KMS-11 (cell line): ENCODE measurements around the gene EOLA1.

Experiments
- H2AFZ ChIP-seq: fragments of 200-600 bp; sonication (generic); 2 replicates; pipeline ENCODE4 v1.6.1; 2016; ENCODE audit warnings: antibody characterized with exemption, mixed run types, low read depth
- H3K27ac ChIP-seq: fragments of 200-600 bp; sonication (generic); 2 replicates; pipeline ENCODE4 v1.6.1; 2016; ENCODE audit warnings: mild to moderate bottlenecking, mixed run types
- H3K27me3 ChIP-seq: fragments of 200-600 bp; sonication (generic); 2 replicates; pipeline ENCODE4 v1.6.1; 2017; ENCODE audit warnings: mild to moderate bottlenecking, low read depth, mixed run types, moderate library complexity; ENCODE audit not compliant: insufficient read depth
- H3K36me3 ChIP-seq: fragments of 200-600 bp; sonication (generic); 2 replicates; pipeline ENCODE4 v1.6.1; 2017; ENCODE audit warnings: mild to moderate bottlenecking, mixed run types; ENCODE audit not compliant: insufficient read depth
- H3K4me1 ChIP-seq: fragments of 200-600 bp; sonication (generic); 2 replicates; pipeline ENCODE4 v1.6.1; 2016; ENCODE audit warnings: mild to moderate bottlenecking, low read depth, mixed run types; ENCODE audit not compliant: poor library complexity, severe bottlenecking
- H3K4me2 ChIP-seq: fragments of 200-600 bp; sonication (generic); 2 replicates; pipeline ENCODE4 v1.7.0; 2016; ENCODE audit warnings: mild to moderate bottlenecking, mixed run types
- H3K4me3 ChIP-seq: fragments of 200-600 bp; sonication (generic); IDR thresholded peaks from 2 replicates; pipeline ENCODE4 v1.6.1; 2017; ENCODE audit warnings: low read depth, low read length, mixed read lengths; ENCODE audit not compliant: insufficient read depth
- H3K79me2 ChIP-seq: fragments of 200-600 bp; sonication (generic); 2 replicates; pipeline ENCODE4 v1.6.1; 2016; ENCODE audit warnings: low read depth, mixed run types; ENCODE audit not compliant: insufficient read depth
- H3K9ac ChIP-seq: fragments of 200-600 bp; sonication (generic); 2 replicates; pipeline ENCODE4 v1.6.1; 2016; ENCODE audit warnings: mild to moderate bottlenecking, mixed run types
- H4K20me1 ChIP-seq: fragments of 200-600 bp; sonication (generic); 2 replicates; pipeline ENCODE4 v1.6.1; 2016; ENCODE audit warnings: mild to moderate bottlenecking, mixed run types; ENCODE audit not compliant: insufficient read depth
- TF ChIP-seq, protein P1 (sequence below): fragments of 200-600 bp; sonication (generic); conservative IDR thresholded peaks from 2 replicates; pipeline ENCODE4 v1.6.1; 2017; ENCODE audit warnings: low read depth, mild to moderate bottlenecking, antibody characterized with exemption, low read length, moderate library complexity, mixed read lengths

The EOLA1 gene

DNA sequence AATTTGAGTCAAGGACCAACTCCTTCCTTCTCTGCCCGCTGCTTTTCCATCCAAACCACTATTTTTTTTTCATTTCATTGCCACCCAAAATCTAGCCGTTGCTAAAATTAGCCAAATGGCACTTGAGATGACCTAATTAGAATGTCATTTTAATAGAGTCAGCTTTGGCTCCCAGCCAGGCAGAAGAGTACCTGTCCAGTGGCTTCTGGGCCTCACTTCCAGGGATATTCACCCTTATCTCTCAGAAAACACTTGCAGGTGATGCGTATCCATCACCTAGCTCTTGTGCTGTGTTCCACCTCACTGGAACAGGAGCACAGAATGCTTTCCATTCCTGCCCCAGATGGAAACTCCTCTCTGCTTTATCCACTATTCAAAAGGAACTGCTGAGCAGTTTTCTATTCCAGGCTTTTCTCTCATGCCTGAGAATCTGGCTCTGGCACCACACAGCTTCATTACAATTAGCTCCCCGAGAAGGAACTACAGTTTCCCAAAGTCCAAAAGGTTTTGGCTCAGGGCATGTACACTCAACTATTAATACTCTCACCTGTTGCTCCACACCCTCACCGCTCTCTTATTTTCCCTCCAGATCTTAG, 28.0 kb downstream of the EOLA1 start:
- Histone ChIP-seq H3K27ac (no peak overlapping the region), H3K4me1 (peaks cover 5% of the 10 kb centered on the region), H3K9ac (no peak overlapping the region), H2AFZ (no peak overlapping the region), H4K20me1 (no peaks in the 10 kb centered on the region), H3K36me3 (no peaks in the 10 kb centered on the region), H3K4me3 (no peak overlapping the region), H3K4me2 (no peak overlapping the region), H3K27me3 (no peaks in the 10 kb centered on the region), H3K79me2 (no peaks in the 10 kb centered on the region)
- TF ChIP-seq, protein P1, sequence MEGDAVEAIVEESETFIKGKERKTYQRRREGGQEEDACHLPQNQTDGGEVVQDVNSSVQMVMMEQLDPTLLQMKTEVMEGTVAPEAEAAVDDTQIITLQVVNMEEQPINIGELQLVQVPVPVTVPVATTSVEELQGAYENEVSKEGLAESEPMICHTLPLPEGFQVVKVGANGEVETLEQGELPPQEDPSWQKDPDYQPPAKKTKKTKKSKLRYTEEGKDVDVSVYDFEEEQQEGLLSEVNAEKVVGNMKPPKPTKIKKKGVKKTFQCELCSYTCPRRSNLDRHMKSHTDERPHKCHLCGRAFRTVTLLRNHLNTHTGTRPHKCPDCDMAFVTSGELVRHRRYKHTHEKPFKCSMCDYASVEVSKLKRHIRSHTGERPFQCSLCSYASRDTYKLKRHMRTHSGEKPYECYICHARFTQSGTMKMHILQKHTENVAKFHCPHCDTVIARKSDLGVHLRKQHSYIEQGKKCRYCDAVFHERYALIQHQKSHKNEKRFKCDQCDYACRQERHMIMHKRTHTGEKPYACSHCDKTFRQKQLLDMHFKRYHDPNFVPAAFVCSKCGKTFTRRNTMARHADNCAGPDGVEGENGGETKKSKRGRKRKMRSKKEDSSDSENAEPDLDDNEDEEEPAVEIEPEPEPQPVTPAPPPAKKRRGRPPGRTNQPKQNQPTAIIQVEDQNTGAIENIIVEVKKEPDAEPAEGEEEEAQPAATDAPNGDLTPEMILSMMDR, result no peak

DNA sequence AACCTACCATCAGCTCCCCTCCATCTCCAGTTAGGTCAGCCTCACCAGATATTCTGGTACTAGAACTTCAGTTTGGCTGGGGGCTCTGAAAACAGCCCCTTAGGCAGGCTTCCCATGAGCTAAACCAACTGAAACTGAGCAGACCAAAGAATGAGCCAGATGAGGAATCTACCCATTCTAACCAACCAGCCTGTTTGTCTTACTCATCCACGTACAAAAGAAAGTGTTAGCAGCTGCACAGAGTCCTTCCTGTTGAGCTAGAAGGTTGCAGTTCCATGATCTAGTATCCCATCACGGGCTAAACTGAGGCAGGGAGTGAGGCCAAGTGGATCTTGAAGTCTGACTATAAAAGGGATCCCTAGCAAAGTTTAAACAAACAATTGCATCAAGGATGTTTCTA, 29.0 kb downstream of the EOLA1 start:
- TF ChIP-seq, protein P1, result no peak
- H2AFZ ChIP-seq, result no peak overlapping the region

DNA sequence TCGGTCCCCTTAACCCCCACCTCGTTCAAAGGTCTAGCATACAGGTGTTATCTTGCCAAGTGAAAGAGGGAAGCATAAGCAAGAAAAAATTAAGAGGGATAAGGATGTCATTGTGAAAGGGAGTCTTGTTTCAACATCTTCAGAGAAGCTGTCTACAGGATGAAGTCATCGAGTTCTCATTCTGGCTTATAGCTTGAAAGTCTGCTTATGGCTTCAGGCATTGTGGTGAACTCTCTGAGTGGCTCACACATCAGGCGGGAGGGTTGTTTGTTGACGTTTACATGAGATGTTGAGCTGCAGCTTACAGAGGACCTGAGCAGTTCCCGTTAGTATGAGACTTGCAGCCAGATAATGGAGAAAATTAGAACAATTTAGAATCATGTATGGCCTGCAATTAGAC, 29.9 kb downstream of the EOLA1 start:
- peaks cover 5% of the 10 kb centered on the region for H3K4me1 ChIP-seq
- no peak overlapping the region for H3K9ac ChIP-seq
- no peak overlapping the region for H3K4me2 ChIP-seq
- H2AFZ ChIP-seq, result no peak overlapping the region
- no peaks in the 10 kb centered on the region for H3K27me3 ChIP-seq
- H3K27ac ChIP-seq, result no peak overlapping the region
- H3K36me3 ChIP-seq, result no peaks in the 10 kb centered on the region
- H3K4me3 ChIP-seq, result no peak overlapping the region
- H3K79me2 ChIP-seq, result no peaks in the 10 kb centered on the region
- H4K20me1 ChIP-seq, result no peaks in the 10 kb centered on the region
- TF ChIP-seq, protein P1, result no peak

More for the DNA sequence above, 29.0 kb downstream of the EOLA1 start:
- Histone ChIP-seq H3K27ac (no peak overlapping the region), H4K20me1 (no peaks in the 10 kb centered on the region), H3K4me2 (no peak overlapping the region), H3K4me1 (peaks cover 5% of the 10 kb centered on the region), H3K79me2 (no peaks in the 10 kb centered on the region), H3K36me3 (no peaks in the 10 kb centered on the region), H3K9ac (no peak overlapping the region), H3K4me3 (no peak overlapping the region), H3K27me3 (no peaks in the 10 kb centered on the region)

DNA sequence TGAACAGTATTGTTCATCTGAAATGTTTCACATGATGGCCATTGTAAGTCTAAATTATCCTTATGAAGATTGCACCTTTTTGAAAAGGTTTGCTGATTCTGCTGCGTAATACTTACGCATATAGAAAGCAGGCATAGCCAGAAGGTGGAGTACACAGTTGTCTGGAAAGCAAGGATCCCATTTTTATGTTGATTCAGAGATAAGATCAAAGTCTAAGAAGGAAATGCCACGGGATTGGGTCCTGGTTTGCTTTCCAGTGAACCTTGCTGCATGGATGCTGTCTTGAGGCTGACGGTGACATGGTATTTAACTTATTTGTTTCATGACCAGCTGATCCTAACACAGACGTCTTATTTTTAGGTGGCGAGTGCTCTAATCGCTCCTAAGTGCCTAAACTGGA, 31.0 kb downstream of the EOLA1 start:
- no peaks in the 10 kb centered on the region for H3K36me3 ChIP-seq
- H3K79me2 ChIP-seq, result no peaks in the 10 kb centered on the region
- H4K20me1 ChIP-seq, result no peaks in the 10 kb centered on the region
- peaks cover 5% of the 10 kb centered on the region for H3K4me1 ChIP-seq
- no peak overlapping the region for H3K27ac ChIP-seq
- TF ChIP-seq, protein P1, result no peak
- H3K9ac ChIP-seq, result no peak overlapping the region
- H2AFZ ChIP-seq, result no peak overlapping the region
- H3K27me3 ChIP-seq, result no peaks in the 10 kb centered on the region
- no peak overlapping the region for H3K4me2 ChIP-seq
- H3K4me3 ChIP-seq, result no peak overlapping the region
